ENCODE measurements around the gene HOXA9. TPM values are rescaled to one million over a fixed set of nuclear protein-coding genes. Genes with fewer than 3 reads are reported as not detected.

HOXA9 gene
- total RNA-seq, 1 donor from 2014 or later, result not detected

DNA sequence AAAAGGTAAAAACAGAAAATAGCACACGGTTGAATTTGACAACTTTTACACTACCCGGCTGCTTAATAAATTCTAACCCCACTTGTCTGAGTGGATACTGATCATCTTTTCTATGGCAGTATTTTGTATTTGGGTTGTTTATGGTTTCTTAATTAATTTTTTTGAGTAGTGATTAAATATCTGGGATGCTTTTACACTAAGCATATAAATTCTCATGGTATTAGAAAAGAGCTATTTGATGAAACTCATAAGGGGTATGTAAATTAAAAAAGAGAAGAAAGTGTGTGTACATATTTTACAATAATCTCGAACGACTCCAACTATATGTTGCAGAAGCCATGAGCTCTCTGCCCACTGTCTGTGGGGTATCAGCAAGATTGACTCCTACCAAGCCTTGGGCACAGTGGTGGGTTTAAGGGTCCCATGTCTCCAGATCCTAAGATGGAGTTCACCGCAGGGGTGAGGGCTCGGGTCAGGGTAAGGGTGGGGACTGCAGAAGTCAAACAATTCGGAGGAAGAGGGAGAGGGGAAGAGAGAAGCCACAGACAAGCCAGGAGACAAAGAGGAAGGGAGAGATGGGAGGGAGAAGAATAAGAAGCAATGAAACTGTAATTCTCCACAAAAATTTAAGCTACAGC is 42.1 kb upstream of the HOXA9 start:
- Mint-ChIP-seq H3K36me3 (ENCODE audit: insufficient read depth) (no peaks in the 10 kb centered on the region), H3K27me3 (peaks cover 100% of the 10 kb centered on the region)

DNA sequence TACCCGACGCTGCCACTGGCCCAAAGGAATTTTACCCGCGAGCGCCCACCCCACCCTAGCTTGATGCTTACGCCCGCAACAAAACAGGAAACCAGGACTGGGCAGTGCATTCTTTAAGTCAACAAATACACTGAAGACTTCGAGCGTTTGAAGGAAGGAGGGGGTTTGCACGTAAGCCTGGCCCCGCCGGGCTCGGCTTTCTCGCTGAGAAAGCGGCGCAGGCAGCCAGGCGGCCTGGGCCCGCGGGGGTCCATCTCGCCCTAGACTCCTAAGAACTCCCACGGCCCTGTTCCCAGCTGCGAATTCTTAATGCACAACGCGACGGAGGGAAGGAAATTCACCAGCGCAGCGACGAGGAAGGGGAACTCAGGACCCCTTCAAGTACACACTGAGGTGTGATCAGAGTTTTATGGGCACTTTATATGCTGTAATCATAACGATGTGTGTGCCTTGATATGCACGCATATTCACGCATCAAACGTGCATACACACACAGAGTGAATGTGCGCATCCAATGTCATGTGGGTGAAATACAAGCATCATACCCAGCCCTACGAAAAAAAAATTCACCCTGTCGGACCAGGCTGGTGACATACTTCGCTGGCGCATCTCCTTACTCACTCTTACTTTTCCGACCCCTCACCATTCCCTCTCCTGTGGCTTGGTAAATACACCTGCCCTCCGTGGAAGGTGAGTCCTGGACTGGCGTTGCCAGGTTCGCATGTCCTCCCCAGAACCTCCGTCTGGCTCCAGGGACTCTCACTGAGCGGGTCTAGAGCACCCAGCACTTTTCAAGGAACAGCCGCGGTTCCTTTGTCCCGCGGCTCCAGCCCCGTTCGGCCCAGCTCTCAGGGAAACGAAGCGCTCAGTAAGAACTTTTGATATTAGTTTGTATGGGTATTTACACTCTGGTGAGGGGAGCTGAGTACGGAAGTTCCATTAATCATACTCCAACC is 40.3 kb upstream of the HOXA9 start:
- Mint-ChIP-seq H3K4me1 (ENCODE audit: low read depth) (peaks cover 6% of the 10 kb centered on the region), H3K9me3 (ENCODE audit: low read depth) (no peaks in the 10 kb centered on the region), H3K36me3 (ENCODE audit: insufficient read depth) (no peaks in the 10 kb centered on the region), H3K27ac (no peak overlapping the region), H3K27me3 (peaks cover 100% of the 10 kb centered on the region), H3K4me3 (ENCODE audit: low read depth) (no peak overlapping the region)
- TF ChIP-seq, protein P1, sequence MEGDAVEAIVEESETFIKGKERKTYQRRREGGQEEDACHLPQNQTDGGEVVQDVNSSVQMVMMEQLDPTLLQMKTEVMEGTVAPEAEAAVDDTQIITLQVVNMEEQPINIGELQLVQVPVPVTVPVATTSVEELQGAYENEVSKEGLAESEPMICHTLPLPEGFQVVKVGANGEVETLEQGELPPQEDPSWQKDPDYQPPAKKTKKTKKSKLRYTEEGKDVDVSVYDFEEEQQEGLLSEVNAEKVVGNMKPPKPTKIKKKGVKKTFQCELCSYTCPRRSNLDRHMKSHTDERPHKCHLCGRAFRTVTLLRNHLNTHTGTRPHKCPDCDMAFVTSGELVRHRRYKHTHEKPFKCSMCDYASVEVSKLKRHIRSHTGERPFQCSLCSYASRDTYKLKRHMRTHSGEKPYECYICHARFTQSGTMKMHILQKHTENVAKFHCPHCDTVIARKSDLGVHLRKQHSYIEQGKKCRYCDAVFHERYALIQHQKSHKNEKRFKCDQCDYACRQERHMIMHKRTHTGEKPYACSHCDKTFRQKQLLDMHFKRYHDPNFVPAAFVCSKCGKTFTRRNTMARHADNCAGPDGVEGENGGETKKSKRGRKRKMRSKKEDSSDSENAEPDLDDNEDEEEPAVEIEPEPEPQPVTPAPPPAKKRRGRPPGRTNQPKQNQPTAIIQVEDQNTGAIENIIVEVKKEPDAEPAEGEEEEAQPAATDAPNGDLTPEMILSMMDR (IDR thresholded peaks at IDR 0.05; ENCODE audit: unreplicated experiment), result no peak
- DNase-seq (ENCODE audit: low spot score, unreplicated experiment), result no peak

More for the DNA sequence above, 42.1 kb upstream of the HOXA9 start:
- Mint-ChIP-seq H3K27ac (no peak overlapping the region), H3K4me3 (ENCODE audit: low read depth) (no peak overlapping the region), H3K9me3 (ENCODE audit: low read depth) (no peaks in the 10 kb centered on the region), H3K4me1 (ENCODE audit: low read depth) (peaks cover 5% of the 10 kb centered on the region)
- TF ChIP-seq, protein P1 (IDR thresholded peaks at IDR 0.05; ENCODE audit: unreplicated experiment), result no peak
- no peak for DNase-seq (ENCODE audit: low spot score, unreplicated experiment)

DNA sequence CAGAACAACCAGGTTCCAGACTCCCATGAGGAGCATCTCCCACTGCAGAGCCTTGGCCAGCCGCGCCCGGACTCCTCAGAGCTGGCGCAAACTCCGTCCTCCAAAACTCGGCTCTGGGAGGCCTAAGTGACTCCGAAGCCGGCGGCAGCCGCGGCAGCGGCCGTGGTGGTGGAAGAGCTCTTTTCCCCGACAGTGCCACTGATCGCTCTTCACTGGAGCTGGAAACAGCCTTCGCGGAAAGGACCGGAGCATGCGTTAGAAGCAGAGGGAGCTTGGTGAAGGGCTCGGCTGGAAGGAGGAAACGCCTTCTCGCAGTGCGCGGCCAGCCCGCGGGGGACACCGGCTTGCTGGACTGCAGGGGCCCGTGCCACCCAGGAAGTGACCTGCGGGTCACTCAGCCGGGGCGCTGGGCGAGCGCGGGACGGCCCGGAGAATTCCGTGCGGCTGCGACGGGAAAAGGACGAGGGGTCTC is 39.5 kb upstream of the HOXA9 start:
- Mint-ChIP-seq H3K27me3 (peaks cover 98% of the 10 kb centered on the region), H3K27ac (no peak overlapping the region), H3K36me3 (ENCODE audit: insufficient read depth) (no peaks in the 10 kb centered on the region), H3K4me1 (ENCODE audit: low read depth) (peaks cover 5% of the 10 kb centered on the region), H3K9me3 (ENCODE audit: low read depth) (no peaks in the 10 kb centered on the region), H3K4me3 (ENCODE audit: low read depth) (no peak overlapping the region)
- DNase-seq (ENCODE audit: low spot score, unreplicated experiment), result no peak
- TF ChIP-seq, protein P1 (IDR thresholded peaks at IDR 0.05; ENCODE audit: unreplicated experiment), result no peak

DNA sequence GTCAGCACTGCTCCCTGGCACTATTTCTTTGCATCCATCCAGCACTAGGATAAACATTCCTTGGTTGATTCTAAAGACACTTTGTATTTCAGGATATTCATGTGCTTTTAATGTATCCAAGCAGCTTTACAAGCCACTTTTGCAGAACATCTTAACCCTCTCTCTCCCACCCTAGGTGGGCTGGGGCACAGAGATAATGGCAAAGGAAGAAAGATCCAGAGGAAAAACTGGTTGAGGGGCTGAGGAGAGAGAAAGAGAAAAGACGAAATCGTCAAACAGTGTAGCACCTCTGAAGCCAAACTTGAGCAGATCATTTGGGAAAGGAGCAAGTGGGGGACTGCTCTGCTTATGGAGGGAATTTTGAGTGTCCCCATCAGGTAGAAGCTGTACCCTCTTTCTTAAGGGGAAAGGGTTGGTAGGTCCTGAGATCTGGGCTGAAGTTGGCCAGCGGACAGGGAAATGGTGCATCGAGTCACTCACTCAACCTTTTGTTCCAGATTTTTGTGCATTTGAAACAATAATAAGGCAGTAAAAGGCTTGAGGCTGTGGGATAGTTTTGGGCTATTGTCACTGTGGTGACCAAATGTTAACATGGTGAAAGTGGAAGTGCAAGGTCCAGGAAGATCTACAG is 38.7 kb upstream of the HOXA9 start:
- H3K4me1 Mint-ChIP-seq (ENCODE audit: low read depth), result peaks cover 5% of the 10 kb centered on the region
- no peaks in the 10 kb centered on the region for H3K36me3 Mint-ChIP-seq (ENCODE audit: insufficient read depth)
- H3K9me3 Mint-ChIP-seq (ENCODE audit: low read depth), result no peaks in the 10 kb centered on the region
- H3K4me3 Mint-ChIP-seq (ENCODE audit: low read depth), result no peak overlapping the region
- TF ChIP-seq, protein P1 (IDR thresholded peaks at IDR 0.05; ENCODE audit: unreplicated experiment), result no peak
- peaks cover 94% of the 10 kb centered on the region for H3K27me3 Mint-ChIP-seq
- no peak for DNase-seq (ENCODE audit: low spot score, unreplicated experiment)
- H3K27ac Mint-ChIP-seq, result peak overlapping the region; percentile 31

DNA sequence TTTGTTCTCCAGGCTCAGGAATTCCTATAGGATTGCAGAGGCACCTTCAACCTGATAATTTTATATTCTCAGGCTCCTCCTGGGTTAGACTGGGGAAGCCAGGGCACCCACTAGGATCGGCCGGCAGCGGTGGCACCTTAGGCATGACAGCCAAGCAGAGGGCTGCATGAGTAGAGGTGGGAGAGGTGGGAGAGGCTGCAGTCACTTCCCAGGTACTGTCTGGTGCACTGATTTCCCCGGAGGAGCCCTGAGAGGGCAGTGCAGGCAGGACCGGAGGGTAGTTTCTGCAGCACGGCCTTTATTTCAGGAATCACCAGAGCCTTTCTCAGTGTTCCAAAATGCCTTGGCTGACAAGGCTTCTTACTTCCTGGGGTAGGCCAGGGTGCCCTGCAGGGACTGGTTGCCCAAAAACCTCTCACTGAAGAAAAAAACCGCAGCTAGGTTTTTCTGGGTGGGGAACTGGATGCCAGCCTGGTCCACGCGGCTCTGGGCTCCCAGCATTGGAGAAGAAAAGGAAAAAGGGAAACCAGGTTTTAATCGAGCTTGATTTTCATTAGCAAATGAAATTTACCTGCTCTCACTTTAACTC is 38.1 kb upstream of the HOXA9 start:
- Mint-ChIP-seq H3K4me3 (ENCODE audit: low read depth) (no peak overlapping the region), H3K9me3 (ENCODE audit: low read depth) (no peaks in the 10 kb centered on the region), H3K27me3 (peaks cover 94% of the 10 kb centered on the region), H3K27ac (no peak overlapping the region), H3K4me1 (ENCODE audit: low read depth) (peaks cover 5% of the 10 kb centered on the region), H3K36me3 (ENCODE audit: insufficient read depth) (no peaks in the 10 kb centered on the region)
- no peak for DNase-seq (ENCODE audit: low spot score, unreplicated experiment)
- TF ChIP-seq, protein P1 (IDR thresholded peaks at IDR 0.05; ENCODE audit: unreplicated experiment), result no peak

All from progenitor cell of endocrine pancreas (in vitro differentiated cells).